Trophoblast cell (in vitro differentiated cells and primary cell): Measurements from ENCODE around the gene NRF1.

Experiments
- DNase-seq, 2 donors: peaks; one replicate each; pipeline ENCODE4 v3.0.0-alpha.2; 2016
- H2AFZ ChIP-seq: 2 replicates; pipeline ENCODE4 v1.6.1; 2013; ENCODE audit warnings: low read length, moderate library complexity, mild to moderate bottlenecking; ENCODE audit not compliant: insufficient read depth, poor library complexity
- H2AK5ac ChIP-seq: 2 replicates; pipeline ENCODE4 v1.6.1; 2013; ENCODE audit warnings: mild to moderate bottlenecking, low read length
- H2BK120ac ChIP-seq: 2 replicates; pipeline ENCODE4 v1.6.1; 2013; ENCODE audit warnings: low read length, mild to moderate bottlenecking, moderate library complexity; ENCODE audit not compliant: insufficient read depth, poor library complexity
- H2BK12ac ChIP-seq: 2 replicates; pipeline ENCODE4 v1.6.1; 2013; ENCODE audit warnings: mild to moderate bottlenecking, low read length, moderate library complexity
- H2BK5ac ChIP-seq: 2 replicates; pipeline ENCODE4 v1.6.1; 2013; ENCODE audit warnings: low read length, low read depth, moderate library complexity, mild to moderate bottlenecking; ENCODE audit not compliant: poor library complexity
- H3K14ac ChIP-seq: 2 replicates; pipeline ENCODE4 v1.6.1; 2013; ENCODE audit warnings: mild to moderate bottlenecking, low read length
- H3K18ac ChIP-seq: 2 replicates; pipeline ENCODE4 v1.6.1; 2013; ENCODE audit warnings: mild to moderate bottlenecking, low read length
- H3K23ac ChIP-seq: 2 replicates; pipeline ENCODE4 v1.6.1; 2013; ENCODE audit warnings: low read length
- H3K27ac ChIP-seq: 2 replicates; pipeline ENCODE4 v1.5.1; 2013; ENCODE audit warnings: low read depth, mild to moderate bottlenecking, inconsistent platforms, low read length, moderate library complexity
- H3K27me3 ChIP-seq: 2 replicates; pipeline ENCODE4 v1.6.1; 2013; ENCODE audit warnings: inconsistent platforms, mild to moderate bottlenecking, low read length, moderate library complexity; ENCODE audit not compliant: insufficient read depth
- H3K36me3 ChIP-seq, 2 experiments: 1 replicate in 1 of 2; 2 replicates in 1 of 2; pipeline ENCODE4 v1.6.1; 2013; ENCODE audit warnings: low read length in 2 of 2, mild to moderate bottlenecking in 2 of 2, moderate library complexity in 1 of 2; ENCODE audit not compliant: insufficient read depth in 2 of 2, control insufficient read depth in 1 of 2
- H3K4ac ChIP-seq: 2 replicates; pipeline ENCODE4 v1.6.1; 2013; ENCODE audit warnings: low read depth, mild to moderate bottlenecking, low read length, moderate library complexity
- H3K4me1 ChIP-seq, 2 experiments: 1 replicate in 1 of 2; 2 replicates in 1 of 2; pipeline ENCODE4 v1.6.1; 2013; ENCODE audit warnings: low read length in 2 of 2, mild to moderate bottlenecking in 2 of 2, moderate library complexity in 1 of 2; ENCODE audit not compliant: insufficient read depth in 2 of 2, control insufficient read depth in 1 of 2
- H3K4me2 ChIP-seq: 2 replicates; pipeline ENCODE4 v1.6.1; 2013; ENCODE audit warnings: inconsistent platforms, mild to moderate bottlenecking, low read length, moderate library complexity
- H3K4me3 ChIP-seq: 2 replicates; pipeline ENCODE4 v1.5.1; 2013; ENCODE audit warnings: mild to moderate bottlenecking, low read depth, low read length, inconsistent platforms
- H3K79me1 ChIP-seq: one replicate; pipeline ENCODE4 v1.6.1; 2013; ENCODE audit warnings: low read length
- H3K79me2 ChIP-seq: 2 replicates; pipeline ENCODE4 v1.6.1; 2013; ENCODE audit warnings: low read length, mild to moderate bottlenecking; ENCODE audit not compliant: control insufficient read depth, insufficient read depth, poor library complexity
- H3K9ac ChIP-seq: 2 replicates; pipeline ENCODE4 v1.6.1; 2013; ENCODE audit warnings: mild to moderate bottlenecking, low read length
- H3K9me3 ChIP-seq: 2 replicates; pipeline ENCODE4 v1.6.1; 2013; ENCODE audit warnings: low read depth, mild to moderate bottlenecking, control low read depth, inconsistent platforms, low read length; ENCODE audit not compliant: insufficient read depth
- H4K12ac ChIP-seq: 2 replicates; pipeline ENCODE4 v1.6.1; 2013; ENCODE audit warnings: low read depth, mild to moderate bottlenecking, low read length, moderate library complexity
- H4K8ac ChIP-seq: 2 replicates; pipeline ENCODE4 v1.6.1; 2013; ENCODE audit warnings: low read depth, mild to moderate bottlenecking, low read length, moderate library complexity
- H4K91ac ChIP-seq: one replicate; pipeline ENCODE4 v1.6.1; 2013; ENCODE audit warnings: low read depth, mild to moderate bottlenecking, low read length, moderate library complexity
- WGBS: extraction: QIAGEN DNeasy Blood & Tissue Kit; methylation state at CpG from one replicate; pipeline ENCODE4 v1.1.7; 2013; ENCODE audit warnings: missing lambda C conversion rate; ENCODE audit not compliant: insufficient read length, insufficient coverage; ENCODE audit errors: extremely low coverage; 5-methylcytosine and 5-hydroxymethylcytosine counted together

NRF1 gene

GRCh38 chr7:129739427-129739826 lies 127.9 kb downstream of the NRF1 start:
- Histone ChIP-seq H3K27me3 (no peaks in the 10 kb centered on the region), H3K27ac (no peak overlapping the region), H4K8ac (no peak overlapping the region), H3K18ac (no peak overlapping the region), H3K14ac (no peak overlapping the region), H3K79me2 (no peaks in the 10 kb centered on the region), H3K4me3 (no peak overlapping the region), H2BK12ac (no peak overlapping the region), H4K91ac (no peak overlapping the region), H3K36me3 (peaks cover 3 to 12% of the 10 kb centered on the region in 2 experiments), H2BK120ac (no peak overlapping the region), H2AFZ (no peak overlapping the region), H2AK5ac (no peak overlapping the region), H3K9me3 (no peaks in the 10 kb centered on the region), H3K4ac (no peak overlapping the region), H2BK5ac (no peak overlapping the region), H3K79me1 (no peaks in the 10 kb centered on the region), H3K23ac (no peak overlapping the region), H4K12ac (no peak overlapping the region), H3K9ac (no peak overlapping the region), H3K4me1 (no peaks in the 10 kb centered on the region), H3K4me2 (no peak overlapping the region)
- no peak for DNase-seq
- no CpG with 5 or more reads among the region's 4 CpGs for WGBS

GRCh38 chr7:129740574-129741410 lies 129.3 kb downstream of the NRF1 start:
- H2BK120ac ChIP-seq = no peak overlapping the region
- no peak overlapping the region for H2BK5ac ChIP-seq
- no peaks in the 10 kb centered on the region for H3K79me2 ChIP-seq
- H2BK12ac ChIP-seq = no peak overlapping the region
- H3K4me1 ChIP-seq = no peaks in the 10 kb centered on the region
- no peak overlapping the region for H3K14ac ChIP-seq
- H4K8ac ChIP-seq = no peak overlapping the region
- H3K36me3 ChIP-seq = peaks cover 0 to 8% of the 10 kb centered on the region in 2 experiments
- H3K4me3 ChIP-seq = no peak overlapping the region
- H4K12ac ChIP-seq = no peak overlapping the region
- no peak overlapping the region for H3K9ac ChIP-seq
- H3K18ac ChIP-seq = no peak overlapping the region
- no peak overlapping the region for H3K27ac ChIP-seq
- no peak overlapping the region for H2AFZ ChIP-seq
- no peak for DNase-seq
- H3K4me2 ChIP-seq = no peak overlapping the region
- no CpG with 5 or more reads among the region's 10 CpGs for WGBS
- no peak overlapping the region for H3K23ac ChIP-seq
- H4K91ac ChIP-seq = no peak overlapping the region
- H3K9me3 ChIP-seq = no peaks in the 10 kb centered on the region
- no peak overlapping the region for H3K4ac ChIP-seq
- H2AK5ac ChIP-seq = no peak overlapping the region
- no peaks in the 10 kb centered on the region for H3K27me3 ChIP-seq
- no peaks in the 10 kb centered on the region for H3K79me1 ChIP-seq

GRCh38 chr7:129741743-129742213 lies 130.3 kb downstream of the NRF1 start:
- Histone ChIP-seq H2BK5ac (no peak overlapping the region), H3K4ac (no peak overlapping the region), H4K8ac (no peak overlapping the region), H3K4me1 (peaks cover under 1% of the 10 kb centered on the region in 2 experiments), H3K36me3 (peaks cover 0 to 8% of the 10 kb centered on the region in 2 experiments), H2BK12ac (no peak overlapping the region), H3K79me2 (no peaks in the 10 kb centered on the region), H3K23ac (no peak overlapping the region), H2BK120ac (no peak overlapping the region), H2AFZ (no peak overlapping the region), H4K12ac (no peak overlapping the region), H3K4me3 (no peak overlapping the region), H3K4me2 (no peak overlapping the region), H3K27ac (no peak overlapping the region), H3K9ac (no peak overlapping the region), H3K14ac (no peak overlapping the region), H3K9me3 (no peaks in the 10 kb centered on the region), H3K27me3 (no peaks in the 10 kb centered on the region), H3K18ac (no peak overlapping the region), H2AK5ac (no peak overlapping the region), H4K91ac (no peak overlapping the region), H3K79me1 (no peaks in the 10 kb centered on the region)
- WGBS = no CpG with 5 or more reads among the region's 2 CpGs
- no peak for DNase-seq

- no peak for DNase-seq
- no peak overlapping the region for H4K12ac ChIP-seq
- H3K14ac ChIP-seq = no peak overlapping the region
- H3K4me2 ChIP-seq = no peak overlapping the region
- H3K23ac ChIP-seq = no peak overlapping the region
- no CpG with 5 or more reads among the region's 5 CpGs for WGBS
- H3K79me1 ChIP-seq = no peaks in the 10 kb centered on the region
- no peak overlapping the region for H4K91ac ChIP-seq
- no peak overlapping the region for H2BK120ac ChIP-seq
- no peak overlapping the region for H2AK5ac ChIP-seq
- H2BK5ac ChIP-seq = no peak overlapping the region
- peaks cover 0 to 8% of the 10 kb centered on the region in 2 experiments for H3K36me3 ChIP-seq
- H3K79me2 ChIP-seq = no peaks in the 10 kb centered on the region
- H3K4me1 ChIP-seq = peaks cover 5% of the 10 kb centered on the region in 2 experiments
- H3K18ac ChIP-seq = no peak overlapping the region
- no peak overlapping the region for H3K9ac ChIP-seq
- H4K8ac ChIP-seq = no peak overlapping the region
- no peak overlapping the region for H2AFZ ChIP-seq
- H3K27ac ChIP-seq = no peak overlapping the region
- H3K9me3 ChIP-seq = no peaks in the 10 kb centered on the region
- H2BK12ac ChIP-seq = no peak overlapping the region
- no peak overlapping the region for H3K4me3 ChIP-seq
- no peaks in the 10 kb centered on the region for H3K27me3 ChIP-seq
- H3K4ac ChIP-seq = no peak overlapping the region
Observed at GRCh38 chr7:129742256-129742655, 130.7 kb downstream of the NRF1 start.
